Right lobe of liver (tissue), 6 donors: ENCODE data around the gene SUFU. TPM values are rescaled to one million over a fixed set of nuclear protein-coding genes. Genes with fewer than 3 reads are reported as not detected.
A peak's percentile ranks its signal among the peaks of the same experiment; 100 is the strongest.
"Not testable (repeated sequence)": the region's sequence is repeated elsewhere in the genome, so short reads cannot be mapped to it uniquely, and the experiment has no call there.

ENCODE experiments used
- ATAC-seq, 4 donors: fragments of 200-7000 bp; cut with Tn5 transposase; one replicate each; pipeline ENCODE4 v1.9.1; 2020; ENCODE audit warnings: mild to moderate bottlenecking in 4 of 4, moderate library complexity in 4 of 4
- DNase-seq, 3 donors: peaks; one replicate each; pipeline ENCODE4 v3.0.0-alpha.2; 2020
- H3K27ac ChIP-seq, 3 donors: fragments of 200-600 bp; one replicate each; pipeline ENCODE4 v1.8.0; 2022
- H3K27me3 ChIP-seq, 2 donors: fragments of 200-600 bp; one replicate each; pipeline ENCODE4 v1.8.0; 2022
- H3K36me3 ChIP-seq, 4 donors: fragments of 200-600 bp; sonication (generic) in 1 of 4; one replicate each; pipeline versions ENCODE4 v1.5.1 to v1.8.0; 2017 to 2022; ENCODE audit warnings: control low read depth in 1 of 4
- H3K4me1 ChIP-seq, 4 donors: fragments of 200-600 bp; sonication (generic) in 1 of 4; one replicate each; pipeline versions ENCODE4 v1.5.1 to v1.8.0; 2017 to 2022; ENCODE audit warnings: control low read depth in 1 of 4
- H3K4me3 ChIP-seq, 3 donors: fragments of 200-600 bp; one replicate each; pipeline ENCODE4 v1.8.0; 2022
- H3K9me3 ChIP-seq, 4 donors: fragments of 200-600 bp; sonication (generic) in 1 of 4; one replicate each; pipeline versions ENCODE4 v1.5.1 to v1.8.0; 2017 to 2022; ENCODE audit warnings: control low read depth in 1 of 4
- POLR2A ChIP-seq: fragments of 450-650 bp; IDR thresholded peaks from one replicate; pipeline ENCODE4 v1.6.1; 2017; ENCODE audit warnings: antibody characterized with exemption, mild to moderate bottlenecking
- WGBS: methylation state at CpG from one replicate; pipeline ENCODE4 v1.1.6; 2018; ENCODE audit warnings: low coverage, low lambda C conversion rate; ENCODE audit not compliant: insufficient coverage; ENCODE audit errors: missing lambda C conversion rate; 5-methylcytosine and 5-hydroxymethylcytosine counted together
- intact Hi-C, 2 donors: fragments of 100-400 bp; cut with DNase I; formaldehyde crosslinking; loops; one replicate each; pipeline versions ENCODE4 v1.11.2 to v1.14.1; 2022
- long read RNA-seq: library from polyadenylated mRNA; unstranded; transcript quantifications from one replicate; pipeline ENCODE4 v2.0.0, GENCODE V29; 2019
- total RNA-seq, 6 experiments: library from RNA; depleted of rRNA in 2 of 6; stranded (reverse); fragments of >200 nt in 2 of 6; fragmentation: NEBNext Ultra II Directional in 3 of 6; extraction: Animal tissue kit (Norgen Biotek cat#: 25700) in 3 of 6; gene quantifications; one replicate each; pipeline versions ENCODE4 v1.1.0 to v1.2.4, GENCODE V29; 2016 to 2023
- TF ChIP-seq, protein P1 (sequence below), 4 donors: fragments of 200-600 bp in 3 of 4; fragments of 450-650 bp in 1 of 4; IDR thresholded peaks; one replicate each; pipeline versions ENCODE4 v1.5.1 to v1.8.0; 2016 to 2022; ENCODE audit warnings: antibody characterized with exemption in 4 of 4, mild to moderate bottlenecking in 2 of 4
- donor health status: DM: no; HTN: yes; CAD: no.
- donor health status: DM: no; HTN: no; CAD: no.
- donor health status: DM: no; HTN: no; CAD: no.
- donor health status: DM: no; HTN: yes; CAD: no.
- donor health status: DM: no; HTN: yes; CAD: no.

SUFU gene
- total RNA-seq: 1 to 10 TPM; 4.2 to 6.2 (median 5.1) TPM
- long read RNA-seq: 0 reads

DNA sequence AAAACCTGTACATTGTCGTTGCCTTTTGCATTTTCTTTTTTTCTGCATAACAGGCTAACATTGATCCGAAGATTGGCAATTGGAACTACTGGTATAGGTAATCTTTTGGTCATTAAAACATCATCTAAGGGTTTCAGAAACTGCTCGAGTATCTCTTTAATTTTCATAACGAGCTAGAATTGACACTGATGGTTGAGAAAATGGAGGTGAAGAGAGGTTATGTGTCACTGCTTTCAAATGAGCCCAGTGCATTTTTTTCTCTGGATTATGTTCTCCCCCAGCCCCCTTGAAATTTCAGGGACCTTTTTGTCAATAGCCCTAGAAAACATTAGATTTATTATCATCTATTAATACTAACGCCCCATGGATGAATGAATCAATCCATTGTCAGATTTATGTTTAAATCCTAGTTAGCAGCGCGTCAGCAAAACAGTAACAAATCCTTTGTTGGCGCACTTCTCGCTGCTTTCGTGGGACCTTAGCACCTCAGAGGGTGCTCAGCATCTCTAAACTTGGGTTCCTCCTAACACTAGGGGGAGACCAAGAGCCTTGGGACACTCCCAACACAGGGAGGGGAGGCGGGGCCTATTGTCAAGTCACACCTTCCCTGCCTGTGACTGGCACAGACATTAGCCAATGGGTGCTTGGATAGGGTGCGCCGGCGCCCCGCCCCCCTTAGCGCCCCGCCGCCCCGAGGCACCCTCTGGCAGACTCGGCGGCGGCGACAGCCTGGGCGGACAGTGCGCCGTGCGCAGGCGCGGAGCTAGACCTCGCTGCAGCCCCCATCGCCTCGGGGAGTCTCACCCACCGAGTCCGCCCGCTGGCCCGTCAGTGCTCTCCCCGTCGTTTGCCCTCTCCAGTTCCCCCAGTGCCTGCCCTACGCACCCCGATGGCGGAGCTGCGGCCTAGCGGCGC, at the start of gene SUFU:
Gene SUFU, plus strand, starts transcription at position 709 of the 915 bp plus-strand sequence. Its CDS starts 181 bp downstream, at position 890.
- TF ChIP-seq, protein P1, sequence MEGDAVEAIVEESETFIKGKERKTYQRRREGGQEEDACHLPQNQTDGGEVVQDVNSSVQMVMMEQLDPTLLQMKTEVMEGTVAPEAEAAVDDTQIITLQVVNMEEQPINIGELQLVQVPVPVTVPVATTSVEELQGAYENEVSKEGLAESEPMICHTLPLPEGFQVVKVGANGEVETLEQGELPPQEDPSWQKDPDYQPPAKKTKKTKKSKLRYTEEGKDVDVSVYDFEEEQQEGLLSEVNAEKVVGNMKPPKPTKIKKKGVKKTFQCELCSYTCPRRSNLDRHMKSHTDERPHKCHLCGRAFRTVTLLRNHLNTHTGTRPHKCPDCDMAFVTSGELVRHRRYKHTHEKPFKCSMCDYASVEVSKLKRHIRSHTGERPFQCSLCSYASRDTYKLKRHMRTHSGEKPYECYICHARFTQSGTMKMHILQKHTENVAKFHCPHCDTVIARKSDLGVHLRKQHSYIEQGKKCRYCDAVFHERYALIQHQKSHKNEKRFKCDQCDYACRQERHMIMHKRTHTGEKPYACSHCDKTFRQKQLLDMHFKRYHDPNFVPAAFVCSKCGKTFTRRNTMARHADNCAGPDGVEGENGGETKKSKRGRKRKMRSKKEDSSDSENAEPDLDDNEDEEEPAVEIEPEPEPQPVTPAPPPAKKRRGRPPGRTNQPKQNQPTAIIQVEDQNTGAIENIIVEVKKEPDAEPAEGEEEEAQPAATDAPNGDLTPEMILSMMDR (IDR thresholded peaks at IDR 0.05): peak; percentile 89 to 99 (median 91)
- TF ChIP-seq POLR2A: peak; percentile 62
- no peaks in the 10 kb centered on the region for H3K36me3 ChIP-seq
- intact Hi-C loops: loop anchor here (10.0 kb wide), 1 partner anchor 81 kb away; no protein-coding TSS in a partner anchor
- H3K4me3 ChIP-seq: peak within 1 kb of the TSS; percentile 81 to 93 (median 92)
- ATAC-seq: peak; percentile 74 to 81 (median 79)
- H3K4me1 ChIP-seq: peaks cover 0 to 20% (median 7%) of the 10 kb centered on the region in 4 donors
- no peaks in the 10 kb centered on the region for H3K27me3 ChIP-seq
- WGBS: 0% methylated on average over 18 of the region's 44 CpGs
- DNase-seq: peak; percentile 97 to 99 (median 98)
- H3K27ac ChIP-seq: peak within 1 kb of the TSS; percentile 61 to 83 (median 74)
- H3K9me3 ChIP-seq: no peaks in the 10 kb centered on the region

DNA sequence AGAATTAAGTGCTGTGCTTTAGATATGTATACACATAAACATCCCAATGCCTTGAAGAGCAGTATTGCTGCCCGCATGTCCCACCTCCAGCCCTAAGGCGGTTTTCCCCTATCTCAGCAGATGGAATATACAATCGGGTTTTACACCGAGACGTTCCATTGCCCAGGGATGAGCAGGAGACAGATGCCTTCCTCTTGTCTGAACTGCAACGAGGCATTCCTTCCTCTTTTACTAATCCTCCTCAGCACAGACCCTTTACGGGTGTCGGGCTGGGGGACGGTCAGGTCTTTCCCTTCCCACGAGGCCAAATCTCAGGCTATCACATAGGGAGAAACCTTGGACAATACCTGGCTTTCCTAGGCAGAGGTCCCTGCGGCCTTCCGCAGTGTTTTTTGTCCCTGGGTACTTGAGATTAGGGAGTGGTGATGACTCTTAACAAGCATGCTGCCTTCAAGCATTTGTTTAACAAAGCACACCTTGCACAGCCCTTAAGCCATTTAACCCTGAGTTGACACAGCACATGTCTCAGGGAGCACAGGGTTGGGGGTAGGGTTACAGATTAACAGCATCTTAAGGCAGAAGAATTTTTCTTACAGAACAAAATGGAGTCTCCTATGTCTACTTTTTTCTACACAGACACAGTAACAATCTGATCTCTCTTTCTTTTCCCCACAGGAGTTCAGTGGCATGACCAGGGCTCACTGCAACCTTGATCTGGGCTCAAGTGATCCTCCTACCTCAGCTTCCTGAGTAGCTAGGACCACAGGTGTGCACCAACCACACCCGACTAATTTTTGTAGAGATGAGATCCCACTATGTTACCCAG, 48.9 kb upstream of the SUFU start:
- DNase-seq, intact Hi-C loops, H3K27ac ChIP-seq, H3K27me3 ChIP-seq, H3K36me3 ChIP-seq, H3K9me3 ChIP-seq, H3K4me3 ChIP-seq, ATAC-seq: not testable (repeated sequence)
- H3K4me1 ChIP-seq: peaks cover 0 to 21% (median 3%) of the 10 kb centered on the region in 4 donors
- 72% methylated on average over 10 of the region's 13 CpGs for WGBS

DNA sequence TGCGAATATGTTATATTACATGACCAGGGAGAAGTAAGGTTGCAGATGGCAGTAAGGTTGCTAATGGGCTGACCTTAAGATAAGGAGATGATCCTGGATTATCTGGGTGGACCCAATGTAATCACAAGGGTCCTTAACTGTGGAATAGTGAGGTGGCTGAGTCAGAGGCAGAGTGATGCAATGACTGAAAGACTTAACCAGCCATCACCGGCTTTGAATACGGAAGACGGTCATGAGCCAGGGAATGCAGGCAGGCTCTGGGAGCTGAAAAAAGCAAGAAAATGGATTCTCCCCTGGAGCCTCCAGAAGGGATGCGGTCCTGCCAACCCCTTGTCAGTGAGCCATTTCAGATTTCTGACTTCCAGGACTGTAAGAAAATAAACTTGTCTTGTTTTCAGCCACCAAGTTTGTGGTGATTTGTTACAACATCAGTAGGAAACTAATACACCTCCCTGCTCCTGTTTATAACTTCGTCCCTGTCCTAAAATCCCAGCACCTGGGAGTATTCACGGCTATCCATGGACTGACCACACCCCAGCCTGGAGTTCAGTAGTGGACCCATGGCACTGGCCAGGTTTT, 47.8 kb upstream of the SUFU start:
- H3K9me3 ChIP-seq: no peaks in the 10 kb centered on the region
- DNase-seq: no peak
- no peaks in the 10 kb centered on the region for H3K36me3 ChIP-seq
- no peak overlapping the region for H3K4me3 ChIP-seq
- peaks cover 0 to 19% (median 3%) of the 10 kb centered on the region in 4 donors for H3K4me1 ChIP-seq
- ATAC-seq: no peak
- 80% methylated on average over 5 of the region's 7 CpGs for WGBS
- intact Hi-C loops: no loop called here
- H3K27ac ChIP-seq: no peak overlapping the region
- no peaks in the 10 kb centered on the region for H3K27me3 ChIP-seq
- TF ChIP-seq, protein P1 (IDR thresholded peaks at IDR 0.05): no peak
- no peak for TF ChIP-seq POLR2A

DNA sequence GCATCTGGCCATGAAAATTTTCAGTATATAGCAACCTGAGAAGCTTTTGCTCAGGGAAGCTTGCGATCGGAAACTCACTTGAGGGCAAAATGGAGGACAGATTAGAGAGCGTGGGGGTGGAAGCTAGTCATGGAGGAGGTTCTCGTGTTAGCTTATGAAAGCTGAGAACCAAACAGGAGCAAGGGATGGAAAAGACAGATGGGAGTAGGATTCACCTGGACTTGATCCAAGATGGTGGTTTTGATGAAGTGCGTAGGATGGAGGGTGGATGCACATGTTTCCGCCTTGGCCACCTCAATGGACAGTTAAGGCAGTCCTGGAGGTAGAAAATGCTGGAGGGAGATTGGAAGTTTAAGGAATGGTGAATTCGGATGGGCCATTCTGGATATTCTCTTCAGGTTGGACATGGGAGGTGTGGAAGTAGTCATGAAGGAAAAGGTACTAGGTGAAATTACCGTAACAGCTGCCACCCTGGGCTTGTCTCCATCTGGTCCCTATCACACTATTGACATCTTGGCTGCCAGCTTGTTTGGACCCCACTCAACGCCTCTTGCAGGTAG, 46.1 kb upstream of the SUFU start:
- ATAC-seq (no peak), DNase-seq (no peak)
- no peak overlapping the region for H3K4me3 ChIP-seq
- H3K27me3 ChIP-seq: no peaks in the 10 kb centered on the region
- WGBS: 86% methylated on average over 9 of the region's 9 CpGs
- intact Hi-C loops: no loop called here
- H3K9me3 ChIP-seq: no peaks in the 10 kb centered on the region
- H3K4me1 ChIP-seq: peaks cover 0 to 18% (median 7%) of the 10 kb centered on the region in 4 donors
- TF ChIP-seq, protein P1 (IDR thresholded peaks at IDR 0.05): no peak
- TF ChIP-seq POLR2A: no peak
- H3K27ac ChIP-seq: no peak overlapping the region
- no peaks in the 10 kb centered on the region for H3K36me3 ChIP-seq
